K562 (cell line): ENCODE data around the gene DYNC1I1.

Experiments
- CEBPG ChIP-seq, 3 experiments: fragments of 200-800 bp in 1 of 3; sonication (Bioruptor generic) in 1 of 3; sonication (generic) in 1 of 3; formaldehyde crosslinking in 1 of 3; IDR thresholded peaks in 2 of 3; conservative IDR thresholded peaks in 1 of 3; 2 replicates each; pipeline versions ENCODE4 v1.6.1 to v1.8.0; 2016 to 2022; ENCODE audit warnings: missing compliant biosample characterization in 2 of 3, missing genetic modification characterization in 2 of 3, mild to moderate bottlenecking in 1 of 3, missing genetic modification reagents in 1 of 3
- EZH2 ChIP-seq: IDR thresholded peaks from 2 replicates; pipeline ENCODE4 v1.6.1; 2012; ENCODE audit warnings: low read depth, mild to moderate bottlenecking, inconsistent platforms, low read length, borderline replicate concordance
- HDAC1 ChIP-seq, 2 experiments: fragments of 450-650 bp; IDR thresholded peaks; 2 replicates each; pipeline ENCODE4 v1.6.1; 2016 to 2017; ENCODE audit warnings: inconsistent platforms in 1 of 2, mild to moderate bottlenecking in 1 of 2, moderate library complexity in 1 of 2
- HNRNPK ChIP-seq: fragments of 200-400 bp; formaldehyde crosslinking; IDR thresholded peaks from one replicate; pipeline ENCODE4 v1.6.1; 2018; ENCODE audit warnings: mild to moderate bottlenecking, low read depth, low read length; ENCODE audit not compliant: poor library complexity, severe bottlenecking
- JUNB ChIP-seq: fragments of 450-650 bp; formaldehyde crosslinking; conservative IDR thresholded peaks from 2 replicates; pipeline ENCODE4 v1.4.0; 2020; ENCODE audit warnings: mild to moderate bottlenecking
- SIN3A ChIP-seq, 2 experiments: fragments of 150-350 bp in 1 of 2; IDR thresholded peaks; 2 replicates each; pipeline ENCODE4 v1.6.1; 2011 to 2016; ENCODE audit warnings: borderline replicate concordance in 2 of 2, low read depth in 2 of 2, low read length in 2 of 2, mild to moderate bottlenecking in 2 of 2, moderate library complexity in 2 of 2; ENCODE audit not compliant: control insufficient read depth in 1 of 2
- TAF1 ChIP-seq: IDR thresholded peaks from 2 replicates; pipeline ENCODE4 v1.6.1; 2011; ENCODE audit warnings: mild to moderate bottlenecking, low read length, moderate library complexity; ENCODE audit not compliant: insufficient read depth, control insufficient read depth, severe bottlenecking; ENCODE audit errors: extremely low read depth
- TF ChIP-seq, protein P1 (sequence below): sonication (generic); formaldehyde crosslinking; IDR thresholded peaks from 2 replicates; pipeline ENCODE4 v1.8.1; 2023; ENCODE audit warnings: mild to moderate bottlenecking, missing genetic modification reagents

DNA sequence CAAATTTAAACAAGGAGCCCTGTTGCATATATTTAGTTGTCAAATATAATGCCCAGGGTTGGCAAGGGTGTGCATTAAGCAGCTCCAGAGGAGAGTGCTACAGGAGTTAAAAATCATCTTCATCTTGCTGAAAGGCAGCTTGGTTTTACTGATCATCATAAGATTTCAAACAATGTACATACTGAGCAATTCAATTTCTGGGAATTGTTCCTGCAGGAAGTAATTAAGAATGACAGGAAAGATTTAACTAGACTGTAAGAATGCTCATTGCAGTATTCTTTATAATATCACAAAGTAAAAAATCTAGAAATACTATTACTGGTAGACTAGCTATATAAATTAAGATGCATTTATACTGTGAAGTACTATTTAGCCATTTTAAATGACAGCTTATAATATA, 153.6 kb downstream of the DYNC1I1 start:
- TF ChIP-seq EZH2 = no peak
- TF ChIP-seq CEBPG (CRISPR knock-in tag; IDR thresholded peaks at IDR 0.05) = no peak
- no peak for TF ChIP-seq CEBPG (tag; conservative IDR thresholded peaks at IDR 0.05 in 1 of 2, IDR thresholded peaks at IDR 0.05 in 1 of 2)
- TF ChIP-seq HDAC1 (IDR thresholded peaks at IDR 0.05) = no peak
- TF ChIP-seq SIN3A (IDR thresholded peaks at IDR 0.05; ENCODE audit: borderline replicate concordance in 2 of 2, control insufficient read depth in 1 of 2, low read depth in 2 of 2, low read length in 2 of 2) = no peak
- TF ChIP-seq, protein P1, sequence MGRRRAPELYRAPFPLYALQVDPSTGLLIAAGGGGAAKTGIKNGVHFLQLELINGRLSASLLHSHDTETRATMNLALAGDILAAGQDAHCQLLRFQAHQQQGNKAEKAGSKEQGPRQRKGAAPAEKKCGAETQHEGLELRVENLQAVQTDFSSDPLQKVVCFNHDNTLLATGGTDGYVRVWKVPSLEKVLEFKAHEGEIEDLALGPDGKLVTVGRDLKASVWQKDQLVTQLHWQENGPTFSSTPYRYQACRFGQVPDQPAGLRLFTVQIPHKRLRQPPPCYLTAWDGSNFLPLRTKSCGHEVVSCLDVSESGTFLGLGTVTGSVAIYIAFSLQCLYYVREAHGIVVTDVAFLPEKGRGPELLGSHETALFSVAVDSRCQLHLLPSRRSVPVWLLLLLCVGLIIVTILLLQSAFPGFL = no peak
- TF ChIP-seq JUNB (CRISPR knock-in tag) = no peak
- no peak for TF ChIP-seq HNRNPK
- no peak for TF ChIP-seq TAF1
